ENCODE data around the gene E4F1.
"Not testable (repeated sequence)": the region's sequence is repeated elsewhere in the genome, so short reads cannot be mapped to it uniquely, and the experiment has no call there.

The E4F1 gene

GRCh38 chr16:2189252-2189893 lies 34.0 kb upstream of the E4F1 start:
- DNase-seq (ENCODE audit: low spot score), result no peak

DNA sequence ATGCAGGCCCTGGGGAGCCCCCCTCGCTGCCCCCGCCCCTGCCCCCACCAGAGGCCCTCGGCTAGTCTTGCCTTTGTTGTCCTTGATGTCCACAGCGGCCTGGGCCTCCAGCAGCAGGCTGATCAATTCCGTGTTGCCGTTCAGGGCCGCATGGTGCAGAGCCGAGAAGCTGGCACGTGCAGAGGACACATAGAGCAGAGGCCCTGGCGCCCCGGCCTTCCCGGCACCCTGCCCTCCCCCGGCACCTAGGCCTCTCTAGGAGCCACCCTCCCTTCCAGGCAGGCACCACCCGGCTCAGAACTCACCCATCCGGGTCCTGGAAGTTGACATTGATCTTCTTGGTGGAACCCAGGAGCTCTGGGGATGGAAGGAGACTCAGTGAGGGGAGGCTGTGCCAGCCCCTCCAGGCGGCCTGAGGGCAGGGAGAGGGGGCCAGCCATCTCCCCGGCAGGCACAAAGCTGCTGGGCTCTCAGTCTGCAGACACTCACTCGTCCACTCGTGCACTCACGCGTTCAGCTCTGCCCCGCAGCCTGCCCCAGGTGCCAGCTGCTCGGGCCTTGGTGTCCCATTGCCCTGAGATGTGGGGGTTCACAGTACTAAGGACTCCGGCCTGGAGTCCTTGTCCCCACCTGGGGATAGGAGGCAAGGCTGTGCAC lies 33.3 kb upstream of the E4F1 start:
- DNase-seq (ENCODE audit: low spot score), result no peak

DNA sequence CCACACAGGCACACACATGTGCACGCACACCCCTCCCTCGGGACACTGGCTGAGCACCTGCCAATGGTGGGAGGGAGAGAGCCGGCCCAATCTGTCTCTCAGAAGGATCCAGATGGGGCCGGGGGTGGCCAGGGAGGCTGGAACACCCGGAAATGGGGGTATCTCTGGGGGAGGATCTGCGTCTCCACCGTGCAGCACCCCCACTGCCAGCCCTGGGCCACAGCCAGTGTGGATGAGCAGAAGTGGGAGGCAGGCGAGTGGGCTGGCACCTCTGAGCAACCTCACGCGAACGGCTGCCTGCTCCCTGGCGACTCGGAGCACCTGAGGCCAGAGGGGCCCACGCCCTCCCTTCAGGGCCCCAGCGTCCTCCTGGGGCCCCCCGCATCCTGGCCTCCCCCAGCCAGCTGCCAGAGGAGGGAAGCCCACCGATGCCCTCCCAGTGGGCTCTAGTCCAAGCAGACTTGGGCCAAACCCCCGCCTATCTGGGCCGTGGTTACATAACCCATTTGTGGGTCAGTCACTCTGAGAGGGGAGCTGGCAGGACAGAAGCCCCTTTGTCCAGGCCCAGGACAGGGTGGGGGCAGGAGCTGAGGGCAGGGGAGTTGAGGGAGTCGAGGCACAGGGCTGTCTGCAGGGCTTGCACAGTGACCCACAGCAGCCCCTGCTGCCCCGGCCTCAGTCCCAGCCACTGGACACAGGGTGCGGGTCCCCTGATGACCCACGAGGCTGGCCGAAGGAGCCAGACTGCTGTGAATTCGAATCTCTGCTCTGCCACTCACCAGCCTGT lies 32.5 kb upstream of the E4F1 start:
- DNase-seq (ENCODE audit: low spot score), result peak; percentile 29

GRCh38 chr16:2191446-2191706 lies 32.0 kb upstream of the E4F1 start:
- no peak for DNase-seq (ENCODE audit: low spot score)

GRCh38 chr16:2194166-2194834 lies 29.1 kb upstream of the E4F1 start:
- no peak for DNase-seq (ENCODE audit: low spot score)

GRCh38 chr16:2194852-2195321 lies 28.5 kb upstream of the E4F1 start:
- DNase-seq (ENCODE audit: low spot score), result no peak

DNA sequence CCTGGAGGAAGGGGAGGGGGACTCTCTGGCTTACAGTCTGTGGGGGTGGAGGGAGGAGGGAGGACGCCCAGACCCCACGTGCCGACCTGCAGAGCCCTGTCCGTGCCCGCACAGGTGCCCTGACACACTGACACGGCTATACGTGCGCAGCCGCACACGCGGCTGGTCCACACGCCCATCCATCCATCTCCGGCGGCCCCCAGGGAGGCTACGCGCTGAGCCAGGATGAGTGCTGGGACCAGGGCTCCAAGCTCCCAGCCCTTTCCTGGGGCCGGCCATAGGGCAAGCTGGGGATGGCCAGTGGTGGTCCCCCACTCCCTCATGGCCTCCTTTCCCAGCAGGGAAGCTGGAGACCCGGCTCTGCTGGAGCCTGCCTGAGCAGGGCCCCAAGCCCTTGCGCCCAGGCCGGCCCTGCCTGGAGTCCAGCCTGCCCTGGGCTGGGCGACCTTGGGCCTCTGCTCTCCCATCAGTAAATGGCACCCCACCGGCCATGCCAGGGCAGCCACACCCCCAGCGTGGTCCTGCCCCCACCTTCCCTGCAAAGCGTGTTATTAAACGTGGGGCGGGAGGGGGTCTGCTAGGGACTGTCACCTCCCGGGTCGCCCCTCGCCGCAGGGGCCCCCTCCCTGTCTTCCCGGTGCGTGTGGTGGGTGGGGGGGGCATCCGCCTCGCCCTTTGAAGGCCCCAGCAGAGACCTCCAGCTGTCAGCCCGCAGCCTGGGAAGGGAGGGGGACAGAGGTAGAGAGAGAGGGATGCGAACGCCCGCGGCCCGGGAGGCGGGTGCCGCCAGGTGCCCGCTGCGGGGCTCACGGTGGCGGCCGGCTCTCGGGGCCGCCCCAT lies 27.8 kb upstream of the E4F1 start:
- no peak for DNase-seq (ENCODE audit: low spot score)

DNA sequence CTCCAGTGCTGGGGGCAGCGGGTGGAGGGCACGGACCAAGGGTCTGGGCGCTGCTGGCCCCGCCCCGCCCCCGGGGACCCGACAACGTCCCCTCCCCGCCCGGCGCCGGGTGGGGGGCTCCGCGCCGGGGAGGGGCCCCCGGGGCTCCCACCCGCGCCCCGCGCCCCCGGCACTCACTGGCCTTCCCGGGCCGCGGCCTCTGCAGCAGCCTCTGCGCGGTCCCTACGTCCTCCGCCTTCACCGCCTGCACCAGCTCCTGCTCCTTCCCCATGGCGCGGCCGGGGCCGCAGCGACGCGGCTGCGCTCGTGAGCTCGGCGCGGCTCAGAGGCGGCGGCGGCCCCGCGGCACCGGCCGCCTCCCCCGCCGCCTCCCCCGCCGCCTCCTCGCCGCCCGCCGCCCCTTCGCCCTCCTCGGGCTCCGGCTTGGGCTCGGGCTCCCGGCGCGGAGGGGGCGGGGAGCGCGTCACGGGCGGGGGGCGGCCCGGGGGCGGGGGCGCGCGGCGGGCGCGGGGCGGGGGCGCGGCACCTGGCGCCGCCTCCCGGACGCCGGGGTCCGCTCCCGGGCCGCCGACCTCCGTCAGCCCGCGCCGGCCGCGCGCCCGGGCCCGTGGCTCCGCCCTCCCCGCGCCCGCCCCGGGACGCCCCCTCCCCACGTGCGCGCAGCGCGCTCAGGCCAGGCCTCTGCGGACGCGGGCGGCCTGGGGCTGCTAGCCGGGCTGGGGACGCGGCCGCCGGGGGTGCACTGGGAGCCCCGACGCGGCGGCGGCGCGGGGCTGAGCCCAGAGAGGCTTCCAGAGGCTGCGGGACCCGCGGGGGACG lies 27.0 kb upstream of the E4F1 start, which contains the start of gene CASKIN1:
Gene CASKIN1 (minus strand): TSS at position 444 of the 819 bp plus-strand sequence. CDS start 173 bp downstream, at position 271.
- DNase-seq (ENCODE audit: low spot score), result no peak

GRCh38 chr16:2196981-2197511 lies 26.3 kb upstream of the E4F1 start:
- DNase-seq (ENCODE audit: low spot score), result no peak

DNA sequence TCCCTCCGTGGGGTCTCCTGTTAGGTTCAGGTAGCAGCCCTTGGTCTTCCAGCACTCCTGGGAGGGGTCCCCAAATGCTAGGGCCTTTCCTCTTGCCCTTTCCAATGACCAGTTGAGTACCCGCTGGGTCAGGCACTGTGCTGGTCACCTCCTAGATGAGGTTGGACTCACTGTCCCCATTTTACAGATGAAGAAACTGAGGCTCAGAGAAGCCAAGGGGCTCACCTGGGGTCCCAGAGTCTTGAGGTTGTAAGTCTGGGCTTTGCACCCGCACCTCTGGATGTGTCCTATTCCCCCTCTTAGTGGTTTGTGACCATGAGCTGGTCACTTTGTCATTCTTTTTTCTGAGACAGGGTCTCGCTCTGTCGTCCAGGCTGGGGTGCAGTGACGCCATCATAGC lies 25.6 kb upstream of the E4F1 start:
- no peak for DNase-seq (ENCODE audit: low spot score)

- no peak for DNase-seq (ENCODE audit: low spot score)
Measured at GRCh38 chr16:2198283-2198682, 25.1 kb upstream of the E4F1 start.

DNA sequence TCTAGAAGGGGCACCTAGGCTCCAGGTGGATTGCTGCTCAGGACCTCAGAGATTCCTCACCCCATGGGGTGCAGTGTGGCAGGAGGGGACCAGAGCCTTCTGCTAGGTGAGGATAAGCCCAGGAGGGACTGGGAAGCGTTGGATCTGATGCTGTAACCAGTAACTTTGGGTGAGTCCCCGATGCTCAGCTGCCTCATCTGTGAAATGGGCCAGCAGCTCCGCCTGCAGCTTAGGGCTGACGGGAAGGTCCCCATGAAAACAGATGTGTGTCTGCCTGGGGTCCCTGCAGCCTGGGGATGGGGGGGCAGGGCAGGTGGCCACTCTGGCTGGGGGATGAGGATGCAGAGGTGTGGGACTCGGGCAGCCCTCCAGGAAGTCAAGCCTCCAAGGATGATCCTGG lies 24.3 kb upstream of the E4F1 start:
- no peak for DNase-seq (ENCODE audit: low spot score)

- DNase-seq (ENCODE audit: low spot score), result no peak
Measured at GRCh38 chr16:2199621-2200139, 23.7 kb upstream of the E4F1 start.

GRCh38 chr16:2200313-2200712 lies 23.1 kb upstream of the E4F1 start:
- no peak for DNase-seq (ENCODE audit: low spot score)

GRCh38 chr16:2203119-2203688 lies 20.2 kb upstream of the E4F1 start:
- DNase-seq (ENCODE audit: low spot score), result not testable (repeated sequence)

DNA sequence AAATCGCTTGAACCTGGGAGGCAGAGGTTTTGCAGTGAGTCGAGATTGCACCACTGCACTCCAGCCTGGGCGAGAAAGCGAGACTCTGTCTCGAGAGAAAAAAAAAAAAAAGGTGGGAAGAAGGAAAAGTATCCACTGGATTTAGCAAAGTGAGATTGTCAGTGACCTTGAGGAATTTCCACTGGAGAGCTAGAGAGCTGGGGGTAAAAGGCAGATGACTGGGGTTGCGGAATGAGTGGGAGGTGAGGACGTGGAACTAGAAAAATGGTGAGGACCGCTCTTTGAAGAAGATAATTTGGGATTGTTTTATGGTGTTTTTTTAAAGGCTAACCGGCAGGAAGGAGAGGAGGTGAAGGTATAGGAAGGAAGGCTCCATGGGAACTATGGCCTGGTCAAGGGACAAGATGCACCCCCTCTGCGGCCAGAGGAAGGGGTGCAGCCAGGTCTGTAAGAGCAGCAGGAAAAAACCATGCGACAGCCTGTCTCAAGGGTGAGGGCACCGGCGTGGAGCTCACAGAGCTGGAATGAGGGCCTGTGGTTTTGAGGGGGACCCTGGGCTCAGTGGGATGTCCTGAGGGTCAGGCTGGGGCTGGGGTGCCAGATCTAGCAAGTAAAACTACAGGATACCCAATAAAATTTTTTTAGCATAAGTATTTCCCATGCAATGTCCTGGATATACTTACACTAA lies 18.8 kb upstream of the E4F1 start:
- no peak for DNase-seq (ENCODE audit: low spot score)

- DNase-seq (ENCODE audit: low spot score), result peak; percentile 78
Measured at GRCh38 chr16:2205104-2205966, 18.1 kb upstream of the E4F1 start, which contains the start of gene MLST8. Gene MLST8, plus strand, starts transcription at chr16:2205454. Its CDS starts 632 bp downstream, at chr16:2206086.

GRCh38 chr16:2205967-2206313 lies 17.5 kb upstream of the E4F1 start:
- no peak for DNase-seq (ENCODE audit: low spot score)

Data from pons (tissue), 1 donor.